ENCODE results near the gene NUCKS1. TPM values are rescaled to one million over a fixed set of nuclear protein-coding genes. Genes with fewer than 3 reads are reported as not detected.

NUCKS1 gene
- total and polyA plus RNA-seq, 2 of the 8 experiments (the other 6 are each of a cell fraction or from before 2014, with no cell fraction given), result 126 to 461 TPM

GRCh38 chr1:205772607-205773032 lies 22.6 kb upstream of the NUCKS1 start:
- Histone ChIP-seq H2BK12ac (ENCODE audit: low read depth, low read length) (no peak overlapping the region), H3K14ac (ENCODE audit: insufficient read length) (no peak overlapping the region), H2BK15ac (ENCODE audit: low read length) (no peak overlapping the region), H4K5ac (ENCODE audit: insufficient read length, low read depth, low read length) (no peak overlapping the region), H3K27ac (ENCODE audit: low read depth, low read length) (no peak overlapping the region), H3K9me3 (ENCODE audit: insufficient read depth in 2 of 2, low read depth in 1 of 2, low read length in 1 of 2) (no peaks in the 10 kb centered on the region), H2AK5ac (ENCODE audit: low read depth, low read length) (no peak overlapping the region), H4K8ac (ENCODE audit: extremely low read depth, insufficient read depth, low read length) (no peak overlapping the region), H3K36me3 (ENCODE audit: control insufficient read depth in 2 of 4, insufficient read depth in 4 of 4, low read length in 3 of 4) (no peaks in the 10 kb centered on the region), H4K91ac (replicated peaks; ENCODE audit: insufficient read length, low read length) (no peak overlapping the region), H3K4me1 (replicated peaks in 1 of 4; ENCODE audit: control insufficient read depth in 3 of 4, insufficient read depth in 4 of 4, low read length in 3 of 4) (peaks cover 0 to 7% (median 5%) of the 10 kb centered on the region in 4 experiments; a peak in 4 of 7 replicates), H3K4ac (replicated peaks; ENCODE audit: insufficient read length, low read depth, low read length) (no peak overlapping the region), H4K20me1 (replicated peaks in 1 of 2; ENCODE audit: control insufficient read depth in 1 of 2, insufficient read depth in 2 of 2, low read length in 2 of 2) (no peaks in the 10 kb centered on the region), H3K4me2 (ENCODE audit: insufficient read depth in 1 of 2, low read depth in 2 of 2, low read length in 2 of 2) (no peak overlapping the region), H2AFZ (ENCODE audit: low read length) (no peak overlapping the region), H3K9ac (replicated peaks in 1 of 4; ENCODE audit: extremely low read depth in 1 of 4, low read depth in 3 of 4, low read length in 3 of 4) (no peak overlapping the region), H3K23ac (ENCODE audit: insufficient read length) (no peak overlapping the region), H2BK120ac (replicated peaks; ENCODE audit: low read depth, low read length) (no peak overlapping the region), H3K18ac (ENCODE audit: extremely low read depth, low read length) (no peak overlapping the region), H3K23me2 (ENCODE audit: low read depth, low read length) (peaks cover 6% of the 10 kb centered on the region), H2BK20ac (ENCODE audit: low read length) (no peak overlapping the region), H3K27me3 (replicated peaks in 1 of 4; ENCODE audit: control insufficient read depth in 3 of 4, extremely low read depth in 1 of 4, insufficient read depth in 3 of 4, low read length in 3 of 4) (peaks cover 2 to 11% (median 9%) of the 10 kb centered on the region in 4 experiments; a peak in 6 of 7 replicates), H3K79me2 (ENCODE audit: control insufficient read depth in 1 of 2, insufficient read depth in 2 of 2, low read length in 2 of 2) (no peaks in the 10 kb centered on the region), H3K4me3 (ENCODE audit: extremely low read depth in 1 of 4, insufficient read depth in 2 of 4, low read depth in 3 of 4, low read length in 4 of 4) (no peak overlapping the region), H3K79me1 (ENCODE audit: low read depth, low read length) (no peaks in the 10 kb centered on the region), H2BK5ac (ENCODE audit: low read depth, low read length) (no peak overlapping the region), H3K56ac (replicated peaks; ENCODE audit: insufficient read length, low read depth, low read length) (no peak overlapping the region)
- ChIA-PET CTCF (ENCODE audit: partially characterized antibody) (interaction anchor here (0.6 to 1.5 kb wide), 5 partner anchors 10 to 146 kb away, joined by 3 to 6 read pairs (median 4); no protein-coding TSS in a partner anchor), POLR2A (ENCODE audit: partially characterized antibody) (interaction anchor here (0.5 to 1.7 kb wide), 4 partner anchors 17 to 359 kb away, joined by 3 to 5 read pairs (median 4); partner anchors contain the start of gene NUCKS1)
- no peak for DNase-seq (ENCODE audit: low read depth in 1 of 2, low spot score in 2 of 2)
- WGBS, 2 experiments (ENCODE audit: extremely low coverage in 1 of 2, insufficient coverage in 1 of 2, insufficient read length in 1 of 2, insufficient replicate concordance in 2 of 2, low coverage in 1 of 2, low lambda C conversion rate in 2 of 2, missing lambda C conversion rate in 1 of 2), result 81% methylated on average over 2 of the region's 2 CpGs; no CpG with 5 or more reads in 1 of the 2 experiments
- FAIRE-seq, result no peak
- TF ChIP-seq RAD21 (IDR thresholded peaks at IDR 0.05 in 1 of 2, conservative IDR thresholded peaks at IDR 0.05 in 1 of 2; ENCODE audit: low read depth in 2 of 2, low read length in 2 of 2) (no peak), CHD2 (IDR thresholded peaks at IDR 0.05; ENCODE audit: low read length) (no peak), TEAD4 (IDR thresholded peaks at IDR 0.05; ENCODE audit: low read depth, low read length) (no peak), BCL11A (IDR thresholded peaks at IDR 0.05; ENCODE audit: low read depth in 2 of 2, low read length in 2 of 2) (no peak), SIX5 (IDR thresholded peaks at IDR 0.05; ENCODE audit: low read depth, low read length) (no peak), SP2 (IDR thresholded peaks at IDR 0.05; ENCODE audit: low read length) (no peak), SRF (IDR thresholded peaks at IDR 0.05; ENCODE audit: low read depth, low read length) (no peak), ASH2L (IDR thresholded peaks at IDR 0.05; ENCODE audit: low read length) (no peak), NRF1 (IDR thresholded peaks at IDR 0.05; ENCODE audit: low read depth, low read length) (no peak), CHD1 (IDR thresholded peaks at IDR 0.05; ENCODE audit: low read depth, low read length) (no peak), SIRT6 (IDR thresholded peaks at IDR 0.05; ENCODE audit: low read length) (no peak)
- TF ChIP-seq, protein P1, sequence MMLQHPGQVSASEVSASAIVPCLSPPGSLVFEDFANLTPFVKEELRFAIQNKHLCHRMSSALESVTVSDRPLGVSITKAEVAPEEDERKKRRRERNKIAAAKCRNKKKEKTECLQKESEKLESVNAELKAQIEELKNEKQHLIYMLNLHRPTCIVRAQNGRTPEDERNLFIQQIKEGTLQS (IDR thresholded peaks at IDR 0.05; ENCODE audit: insufficient read depth, low read depth, low read length), result no peak
- TF ChIP-seq, protein P2, sequence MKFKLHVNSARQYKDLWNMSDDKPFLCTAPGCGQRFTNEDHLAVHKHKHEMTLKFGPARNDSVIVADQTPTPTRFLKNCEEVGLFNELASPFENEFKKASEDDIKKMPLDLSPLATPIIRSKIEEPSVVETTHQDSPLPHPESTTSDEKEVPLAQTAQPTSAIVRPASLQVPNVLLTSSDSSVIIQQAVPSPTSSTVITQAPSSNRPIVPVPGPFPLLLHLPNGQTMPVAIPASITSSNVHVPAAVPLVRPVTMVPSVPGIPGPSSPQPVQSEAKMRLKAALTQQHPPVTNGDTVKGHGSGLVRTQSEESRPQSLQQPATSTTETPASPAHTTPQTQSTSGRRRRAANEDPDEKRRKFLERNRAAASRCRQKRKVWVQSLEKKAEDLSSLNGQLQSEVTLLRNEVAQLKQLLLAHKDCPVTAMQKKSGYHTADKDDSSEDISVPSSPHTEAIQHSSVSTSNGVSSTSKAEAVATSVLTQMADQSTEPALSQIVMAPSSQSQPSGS (IDR thresholded peaks at IDR 0.05; ENCODE audit: low read length), result no peak

All from H1 (cell line).